Loucy (cell line): ENCODE data around the gene PRDM11.

Source experiments
- CTCF ChIP-seq: fragments of 200-600 bp; sonication (generic); conservative IDR thresholded peaks from 2 replicates; pipeline ENCODE4 v1.5.1; 2014; ENCODE audit warnings: mild to moderate bottlenecking, antibody characterized with exemption, low read length
- EZH2phosphoT487 ChIP-seq: fragments of 200-600 bp; IDR thresholded peaks from 2 replicates; pipeline ENCODE4 v1.6.1; 2018; ENCODE audit warnings: antibody characterized with exemption, mild to moderate bottlenecking, moderate library complexity, borderline replicate concordance

GRCh38 chr11:45141631-45142030, 4.8 kb upstream of the PRDM11 start:
- TF ChIP-seq EZH2phosphoT487 (no peak), CTCF (no peak)
